Stimulated activated CD8-positive, alpha-beta memory T cell treated with anti-CD3 and anti-CD28 coated beads, Interleukin-7, amount 100 ng/mL, for 1 hour (primary cell): ENCODE measurements around the gene KLRK1.
"Not testable (repeated sequence)": the region's sequence is repeated elsewhere in the genome, so short reads cannot be mapped to it uniquely, and the experiment has no call there.

ENCODE experiments used
- DNase-seq, 2 donors: peaks; one replicate each; pipeline ENCODE4 v3.0.0-alpha.2; 2020; ENCODE audit warnings: low read depth in 2 of 2

The KLRK1 gene

GRCh38 chr12:10388624-10389413 lies 1.0 kb downstream of the KLRK1 start:
- no peak for DNase-seq

GRCh38 chr12:10387498-10387897 lies 2.3 kb downstream of the KLRK1 start:
- not testable (repeated sequence) for DNase-seq

GRCh38 chr12:10386857-10387256 lies 3.0 kb downstream of the KLRK1 start:
- no peak for DNase-seq

GRCh38 chr12:10385166-10385613 lies 4.7 kb downstream of the KLRK1 start:
- no peak for DNase-seq

GRCh38 chr12:10384191-10384590 lies 5.7 kb downstream of the KLRK1 start:
- DNase-seq, result no peak

DNA sequence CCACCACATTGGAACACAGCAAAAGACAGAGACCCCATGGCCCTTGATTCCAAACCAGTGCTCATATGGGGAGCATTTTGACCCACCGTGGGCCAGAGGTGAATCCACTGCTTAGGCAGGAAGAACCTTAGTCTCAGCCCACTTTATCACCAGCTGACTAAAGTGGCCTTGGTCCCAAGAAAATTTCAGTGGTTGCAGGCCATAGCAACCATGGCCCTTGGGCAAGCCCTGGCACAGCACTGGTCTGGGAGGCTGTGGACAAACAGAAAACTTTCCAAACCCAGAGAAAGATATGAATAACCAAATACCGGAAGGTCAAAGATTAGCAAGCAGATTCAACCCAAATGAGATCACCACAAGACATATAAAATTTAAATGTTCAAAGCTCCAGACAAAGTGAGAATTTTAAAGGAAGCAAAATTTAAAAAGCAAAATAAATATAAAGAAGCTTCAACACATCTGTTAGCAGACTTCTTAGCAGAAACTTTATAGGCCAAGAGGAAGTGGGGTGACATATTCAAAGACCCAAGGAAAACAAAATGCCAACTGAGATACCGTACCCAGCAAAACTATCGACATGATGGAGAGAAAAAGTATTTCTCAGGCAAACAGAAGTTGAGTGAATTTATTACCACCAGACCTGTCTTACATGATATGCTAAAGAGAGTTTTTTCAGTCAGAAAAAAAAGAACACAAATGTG lies 7.8 kb downstream of the KLRK1 start:
- no peak for DNase-seq

DNA sequence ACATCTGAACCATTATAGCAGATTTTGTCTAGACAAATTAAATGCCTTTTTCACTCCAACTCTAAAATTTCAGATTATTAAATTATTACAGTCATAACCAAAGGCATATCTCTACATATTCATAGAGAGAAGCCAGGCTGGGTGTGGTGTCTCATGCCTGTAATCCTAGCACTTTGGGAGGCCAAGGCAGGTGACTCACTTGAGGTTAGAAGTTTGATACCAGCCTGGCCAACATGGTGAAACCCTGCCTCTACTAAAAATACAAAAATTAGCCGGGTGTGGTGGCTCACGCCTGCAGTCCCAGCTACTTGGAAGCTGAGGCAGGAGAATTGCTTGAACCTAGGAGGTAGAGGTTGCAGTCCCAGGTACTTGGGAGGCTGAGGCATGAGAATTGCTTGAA lies 11.1 kb downstream of the KLRK1 start:
- not testable (repeated sequence) for DNase-seq

DNA sequence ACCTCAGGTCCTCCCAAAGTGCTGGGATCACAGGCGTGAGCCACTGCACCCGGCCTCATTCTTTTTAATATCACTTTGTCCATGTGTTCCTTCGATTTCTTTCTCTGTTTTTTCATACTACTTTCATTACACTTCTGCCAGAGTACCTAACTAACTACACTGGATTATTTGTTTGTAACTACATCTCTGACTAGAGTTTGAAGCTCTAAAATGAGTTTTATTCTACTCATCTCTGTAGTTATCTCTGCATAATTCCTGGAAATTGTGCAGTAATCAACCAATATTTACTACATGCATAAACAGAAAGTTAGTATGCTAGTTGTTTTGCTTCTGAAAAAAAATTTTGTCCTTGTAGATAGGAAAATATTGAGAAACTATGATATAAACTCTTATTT lies 15.2 kb downstream of the KLRK1 start:
- no peak for DNase-seq

DNA sequence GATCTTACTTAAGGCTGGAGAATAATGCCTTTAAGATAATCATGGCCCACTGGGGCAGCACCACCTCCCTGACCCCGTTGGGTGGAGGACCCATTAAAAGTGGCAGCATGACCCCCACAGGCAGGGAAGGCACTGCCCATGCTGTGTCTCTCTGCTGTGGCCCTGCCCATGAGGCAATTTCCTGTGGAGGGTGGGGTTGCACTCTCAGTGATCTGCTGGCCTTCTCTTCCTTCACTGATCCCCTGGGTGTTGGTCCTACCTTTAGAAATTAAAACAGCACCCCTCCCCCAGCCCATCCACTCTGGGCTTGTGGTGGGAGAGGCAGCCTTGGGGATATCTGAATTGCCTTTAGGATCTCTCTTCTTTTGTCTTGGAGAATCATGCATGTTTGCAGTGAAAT lies 17.3 kb downstream of the KLRK1 start:
- no peak for DNase-seq

DNA sequence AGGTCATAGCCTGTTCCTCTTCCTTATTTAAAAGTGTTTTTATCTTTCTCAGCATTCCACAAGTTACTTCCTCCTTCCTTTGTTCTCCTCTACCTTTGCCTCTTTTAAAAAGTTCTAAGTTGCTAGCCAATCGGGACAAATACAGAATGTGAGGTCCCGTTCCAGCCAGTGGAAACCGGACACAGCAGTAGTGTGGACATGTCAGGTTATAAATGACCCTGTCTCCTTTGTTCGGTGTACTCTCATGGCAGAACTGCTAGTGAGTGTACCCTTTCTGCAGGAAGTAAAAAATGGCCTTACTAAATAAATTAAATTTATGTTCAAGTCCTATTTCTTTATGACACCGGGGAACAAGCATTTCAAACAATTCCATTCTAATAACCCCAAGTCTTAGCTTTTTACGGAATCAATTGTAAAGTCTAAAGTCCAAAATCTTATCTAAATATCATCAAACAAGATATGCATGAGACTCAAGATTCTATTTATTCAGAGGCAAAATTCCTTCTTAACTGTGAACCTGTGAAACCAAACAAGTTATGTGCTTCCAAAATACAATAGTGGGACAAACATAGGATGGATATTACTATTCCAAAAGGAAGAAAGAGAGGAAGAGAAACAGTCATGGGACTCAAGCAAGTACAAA lies 17.8 kb downstream of the KLRK1 start:
- not testable (repeated sequence) for DNase-seq

- no peak for DNase-seq
Measured at GRCh38 chr12:10369557-10370415, 20.1 kb downstream of the KLRK1 start.

GRCh38 chr12:10368206-10369171 lies 21.4 kb downstream of the KLRK1 start:
- DNase-seq, result no peak

GRCh38 chr12:10367714-10368113 lies 22.1 kb downstream of the KLRK1 start:
- DNase-seq, result not testable (repeated sequence)

GRCh38 chr12:10366875-10367274 lies 23.0 kb downstream of the KLRK1 start:
- no peak for DNase-seq

- DNase-seq, result no peak
Measured at GRCh38 chr12:10365696-10366405, 24.0 kb downstream of the KLRK1 start.

GRCh38 chr12:10364815-10365622 lies 24.8 kb downstream of the KLRK1 start:
- no peak for DNase-seq

DNA sequence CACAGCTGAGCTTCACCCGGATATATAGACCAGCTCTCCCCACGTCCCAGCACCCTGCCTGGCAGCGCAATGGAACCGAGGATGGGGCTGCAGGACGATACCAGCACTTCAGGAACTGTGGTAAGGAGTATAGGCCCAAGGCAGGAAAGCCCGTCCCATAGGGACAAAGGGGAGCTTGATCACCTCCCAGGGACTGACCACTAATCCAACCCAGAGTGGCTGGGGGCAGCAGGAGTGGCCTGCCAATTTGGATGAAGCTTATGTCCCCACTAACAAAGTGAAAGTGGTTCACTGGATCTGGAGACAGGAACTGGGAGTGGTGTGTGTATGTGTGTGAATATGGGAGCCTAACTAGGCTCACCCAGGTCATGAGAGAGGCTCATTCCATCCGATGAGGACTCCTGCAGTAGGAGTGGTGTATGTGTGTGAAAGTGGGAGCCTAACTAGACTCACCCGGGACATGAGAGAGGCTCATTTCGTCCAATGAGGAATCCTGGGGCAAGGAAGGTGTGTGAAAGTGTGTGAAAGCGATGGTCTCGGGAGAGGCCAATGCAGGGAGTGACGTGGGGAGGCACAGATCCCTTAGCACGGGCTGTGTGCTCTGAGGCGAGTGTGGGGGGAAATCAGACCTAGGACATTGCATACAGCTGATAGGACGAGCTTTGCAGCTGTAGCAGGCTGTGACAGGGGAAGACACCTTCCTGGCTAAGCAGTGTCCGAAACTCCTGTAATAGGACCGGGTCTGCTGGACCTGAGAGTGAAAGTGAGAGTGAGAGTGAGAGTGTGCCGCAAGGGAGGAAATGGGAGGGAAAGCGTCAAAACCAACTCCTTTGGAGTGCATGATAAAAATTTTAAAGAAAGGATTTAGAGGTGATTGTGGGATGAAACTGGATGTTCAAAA lies 25.7 kb downstream of the KLRK1 start:
- DNase-seq, result no peak

- no peak for DNase-seq
Measured at GRCh38 chr12:10363658-10363913, 26.3 kb downstream of the KLRK1 start.
